ENCODE data around the gene DUSP3.
A peak's percentile ranks its signal among the peaks of the same experiment; 100 is the strongest.
"Not testable (repeated sequence)": the region's sequence is repeated elsewhere in the genome, so short reads cannot be mapped to it uniquely, and the experiment has no call there.

DUSP3 gene

DNA sequence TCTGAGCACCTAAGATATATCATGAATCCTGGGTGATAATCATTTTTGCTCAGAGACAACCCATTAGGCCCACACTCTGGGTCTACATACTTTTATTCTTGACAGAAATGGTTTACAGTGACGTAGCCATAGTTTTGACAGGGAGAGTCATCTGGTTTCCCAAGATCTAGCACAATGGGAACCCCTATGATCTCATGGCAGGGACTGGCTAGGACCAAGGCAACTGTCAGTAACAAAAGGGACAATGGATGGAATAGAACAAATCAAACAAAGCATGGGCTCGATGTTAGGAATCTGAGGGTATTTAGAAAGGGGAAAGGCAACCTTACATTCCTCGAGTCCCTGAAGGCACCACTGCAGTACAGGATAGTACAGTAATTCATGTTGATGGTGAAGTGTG is 22.0 kb upstream of the DUSP3 start:
- DNase-seq (ENCODE audit: low spot score): no peak

DNA sequence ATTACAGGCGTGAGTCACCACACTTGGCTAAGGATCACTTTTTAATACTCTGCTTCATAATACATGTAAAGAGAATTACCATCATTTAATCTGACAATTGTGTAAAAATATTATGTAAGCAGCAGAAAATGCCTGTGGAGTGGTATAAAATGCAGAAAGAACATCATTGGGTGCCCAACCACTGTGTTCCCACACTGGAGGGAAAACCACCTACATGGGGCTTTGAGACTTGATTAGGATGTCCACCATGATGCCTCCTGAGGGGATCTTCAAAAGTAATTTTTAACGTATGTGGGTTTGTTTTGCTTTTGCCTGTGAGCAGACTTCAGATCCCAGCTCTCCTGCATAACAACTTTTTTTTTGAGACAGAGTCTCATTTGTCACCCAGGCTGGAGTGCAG is 20.3 kb upstream of the DUSP3 start:
- no peak for DNase-seq (ENCODE audit: low spot score)

DNA sequence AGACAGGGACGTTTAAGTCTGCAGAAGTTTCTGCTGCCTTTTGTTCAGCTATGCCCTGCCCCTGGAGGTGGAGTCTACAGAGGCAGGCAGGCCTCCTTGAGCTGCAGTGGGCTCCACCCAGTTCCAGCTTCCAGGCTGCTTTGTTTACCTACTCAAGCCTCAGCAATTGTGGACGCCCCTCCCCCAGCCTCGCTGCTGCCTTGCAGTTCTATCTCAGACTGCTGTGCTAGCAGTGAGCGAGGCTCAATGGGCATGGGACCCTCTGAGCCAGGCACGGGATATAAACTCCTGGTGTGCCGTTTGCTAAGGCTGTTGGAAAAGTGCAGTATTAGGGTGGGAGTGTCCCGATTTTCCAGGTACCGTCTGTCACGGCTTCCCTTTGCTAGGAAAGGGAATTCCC is 19.2 kb upstream of the DUSP3 start:
- DNase-seq (ENCODE audit: low spot score): not testable (repeated sequence)

DNA sequence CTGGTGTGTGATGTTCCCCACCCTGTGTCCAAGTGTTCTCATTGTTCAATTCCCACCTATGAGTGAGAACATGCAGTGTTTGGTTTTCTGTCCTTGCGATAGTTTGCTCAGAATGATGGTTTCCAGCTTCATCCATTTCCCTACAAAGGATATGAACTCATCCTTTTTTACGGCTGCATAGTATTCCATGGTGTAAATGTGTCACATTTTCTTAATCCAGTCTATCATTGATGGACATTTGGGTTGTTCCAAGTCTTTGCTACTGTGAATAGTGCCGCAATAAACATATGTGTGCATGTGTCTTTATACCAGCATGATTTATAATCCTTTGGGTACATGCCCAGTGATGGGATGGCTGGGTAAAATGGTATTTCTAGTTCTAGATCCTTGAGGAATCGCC is 13.9 kb upstream of the DUSP3 start:
- not testable (repeated sequence) for DNase-seq (ENCODE audit: low spot score)

DNA sequence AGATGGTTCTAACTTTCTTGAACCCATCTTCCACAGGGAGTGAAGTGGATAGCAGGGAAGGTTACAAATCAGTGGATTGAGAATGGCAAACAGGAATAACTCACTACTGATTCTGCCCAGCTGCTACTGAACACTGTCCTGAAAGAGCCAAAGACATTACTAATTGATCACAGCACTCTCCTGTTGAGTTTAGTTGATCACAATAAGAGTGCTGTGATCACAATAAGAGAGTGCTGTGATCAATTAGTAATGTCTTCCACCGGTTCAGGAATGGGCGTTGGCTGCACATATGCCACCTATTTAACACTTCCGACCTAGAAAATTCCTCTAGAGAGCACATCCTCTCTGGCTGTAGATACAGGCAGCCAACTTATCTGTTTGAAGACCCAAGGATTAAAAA is 12.8 kb upstream of the DUSP3 start:
- DNase-seq (ENCODE audit: low spot score): peak; percentile 52

DNA sequence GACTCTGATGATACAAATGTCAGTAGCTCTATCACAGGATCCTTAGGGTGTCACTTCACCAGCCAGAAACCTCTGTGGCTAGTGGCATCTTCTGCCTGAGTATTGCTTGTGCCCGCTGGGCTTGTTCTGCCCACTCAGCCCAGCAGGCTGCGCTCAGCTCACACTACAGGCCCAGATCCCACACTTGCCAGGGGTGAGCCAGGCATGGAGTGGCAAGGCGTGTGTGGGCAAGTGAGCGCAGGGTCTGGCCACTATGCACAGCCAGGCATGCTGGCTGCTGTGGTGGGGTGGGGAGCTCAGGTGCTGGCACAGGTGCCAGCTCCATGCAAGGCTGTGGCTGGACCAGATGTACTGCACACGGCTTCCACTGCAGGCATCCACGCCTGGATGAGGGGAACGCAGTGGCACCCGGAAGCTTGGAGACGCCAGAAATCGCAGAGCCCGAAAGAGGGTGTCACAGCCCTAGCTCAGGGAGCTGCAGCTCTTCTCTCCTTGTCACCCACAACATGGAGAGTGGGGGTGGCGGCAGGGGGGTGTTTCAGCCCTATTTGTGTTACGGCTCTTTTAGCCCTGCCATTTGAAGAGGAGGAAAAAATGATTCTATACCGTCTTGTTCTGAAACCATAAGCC is 11.6 kb upstream of the DUSP3 start:
- DNase-seq (ENCODE audit: low spot score): no peak

DNA sequence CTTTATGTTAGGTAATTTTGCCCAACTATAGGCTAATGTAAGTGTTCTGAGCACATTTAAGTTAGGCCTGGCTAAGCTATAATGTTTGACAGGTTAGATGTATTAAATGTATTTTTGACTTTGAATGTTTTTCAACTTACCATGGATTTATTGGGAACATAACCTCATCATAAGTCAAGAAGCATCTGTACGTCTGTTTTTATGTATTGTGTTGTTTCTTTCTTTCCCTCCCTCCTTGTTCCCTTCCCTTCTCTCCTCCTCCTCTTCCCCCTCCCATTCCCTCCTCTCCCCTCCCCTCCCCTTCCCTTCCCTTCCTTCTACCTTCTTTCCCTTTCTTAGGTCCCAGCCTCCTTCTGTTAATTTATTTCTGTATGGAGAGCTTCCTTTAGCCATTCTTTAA is 10.7 kb upstream of the DUSP3 start:
- DNase-seq (ENCODE audit: low spot score): no peak

DNA sequence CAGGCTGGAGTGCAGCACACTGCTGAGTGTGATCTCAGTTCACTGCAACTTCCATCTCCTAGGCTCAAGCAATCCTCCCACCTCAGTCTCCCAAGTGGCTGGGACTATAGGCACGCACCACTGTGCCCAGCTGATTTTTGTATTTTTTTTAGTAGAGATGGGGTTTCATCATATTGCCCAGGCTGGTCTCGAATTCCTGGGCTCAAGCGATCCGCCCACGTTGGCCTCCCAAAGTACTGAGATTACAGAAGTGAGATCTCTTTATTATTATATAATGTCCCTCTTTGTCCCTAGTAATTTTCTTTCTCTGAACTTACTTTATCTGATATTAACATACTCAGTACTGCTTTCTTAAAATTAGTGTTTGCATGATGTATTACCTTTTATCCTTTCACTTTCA is 9.8 kb upstream of the DUSP3 start:
- DNase-seq (ENCODE audit: low spot score): no peak

DNA sequence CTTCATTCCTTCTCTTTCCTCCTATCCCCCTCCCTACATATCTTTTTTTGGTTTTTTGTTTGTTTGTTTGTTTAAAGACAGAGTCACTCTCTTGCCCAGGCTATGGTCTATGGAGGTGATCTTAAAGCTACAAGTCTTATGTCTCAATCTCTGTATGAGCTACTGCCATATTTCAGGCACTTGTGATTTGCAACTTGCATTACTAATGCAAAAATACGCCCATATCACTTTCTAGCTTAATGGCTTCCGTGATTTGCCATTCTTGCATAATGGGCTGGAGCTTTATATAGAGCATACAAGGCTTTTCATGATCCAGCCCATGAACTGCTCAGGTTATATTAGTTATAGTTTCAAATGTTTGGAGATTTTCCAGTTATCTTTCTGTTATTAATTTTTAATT is 9.0 kb upstream of the DUSP3 start:
- no peak for DNase-seq (ENCODE audit: low spot score)

DNA sequence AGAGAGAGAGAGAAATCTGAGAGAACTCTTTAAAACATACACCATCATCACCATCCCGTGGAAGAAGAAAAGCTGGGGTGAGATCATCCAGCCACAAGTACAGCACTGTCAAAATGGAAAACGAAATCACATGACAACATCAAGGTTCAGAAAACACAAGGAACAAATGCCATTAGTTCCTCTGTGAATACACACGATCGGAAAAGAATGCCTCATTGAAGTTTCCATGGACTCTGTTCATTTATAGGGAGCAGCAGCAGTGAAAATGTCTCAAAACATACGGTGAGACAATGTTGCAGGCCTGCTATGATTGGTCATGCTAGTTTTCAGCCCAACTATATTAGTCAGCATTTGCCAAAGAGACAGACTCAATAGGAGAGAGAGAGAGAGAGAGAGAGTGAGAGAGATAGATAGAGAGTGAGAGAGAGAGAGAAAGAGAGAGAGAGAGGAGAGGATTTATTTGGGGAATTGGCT is 5.9 kb upstream of the DUSP3 start:
- no peak for DNase-seq (ENCODE audit: low spot score)

DNA sequence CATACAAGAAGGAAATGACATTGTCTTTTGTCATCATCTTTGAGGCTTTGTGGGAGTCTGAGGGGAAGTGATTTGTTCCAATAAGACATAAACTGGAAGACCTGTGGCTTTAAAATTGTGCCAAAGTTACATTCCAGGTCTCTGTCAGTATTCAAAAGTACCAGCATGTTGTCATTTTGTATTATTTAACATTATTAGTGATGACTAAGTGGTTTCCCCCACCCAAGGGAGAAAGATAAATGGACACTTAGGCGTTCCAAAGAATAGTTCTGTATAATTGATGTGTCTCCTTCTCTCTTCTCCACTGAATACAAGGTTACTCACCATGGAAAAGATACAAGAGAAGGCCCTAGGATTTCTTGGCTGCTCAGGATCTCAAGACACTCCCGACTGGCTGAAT is 5.3 kb upstream of the DUSP3 start:
- no peak for DNase-seq (ENCODE audit: low spot score)

DNA sequence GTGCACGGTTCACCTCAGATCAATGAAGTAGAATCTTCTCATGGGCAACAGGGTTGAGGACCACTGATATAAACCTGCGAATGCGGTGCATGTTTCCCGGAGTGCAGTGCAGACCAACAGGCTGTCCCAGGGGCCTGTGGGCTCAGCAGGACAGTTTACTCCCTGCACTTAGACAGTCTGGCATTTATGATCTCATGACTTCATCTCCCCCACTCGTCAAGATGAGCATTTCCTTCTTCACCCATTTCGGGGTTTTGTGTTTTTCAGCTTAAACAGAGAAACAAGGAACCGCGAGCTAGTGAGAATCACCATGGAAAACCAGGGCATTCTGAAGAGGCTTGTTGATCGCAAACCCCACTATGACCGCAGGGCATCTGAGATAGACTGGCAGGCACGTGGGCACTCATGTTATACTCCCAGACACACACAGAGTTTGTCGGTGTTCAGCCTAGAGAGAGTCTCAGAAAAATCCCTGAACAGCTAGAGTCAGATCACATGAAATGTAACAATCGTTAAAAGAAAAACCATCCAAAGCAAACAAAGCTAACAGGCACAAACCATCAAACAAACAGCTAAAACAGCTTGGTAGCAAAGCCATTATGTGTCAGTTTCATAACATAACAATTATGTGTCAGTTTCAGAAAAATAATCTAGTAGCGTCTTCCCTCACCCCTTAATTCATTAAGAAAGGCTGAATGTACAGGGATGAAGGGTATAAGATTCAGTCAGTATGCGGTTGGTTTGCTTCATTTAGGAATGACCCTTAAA is 4.3 kb upstream of the DUSP3 start:
- DNase-seq (ENCODE audit: low spot score): no peak

DNA sequence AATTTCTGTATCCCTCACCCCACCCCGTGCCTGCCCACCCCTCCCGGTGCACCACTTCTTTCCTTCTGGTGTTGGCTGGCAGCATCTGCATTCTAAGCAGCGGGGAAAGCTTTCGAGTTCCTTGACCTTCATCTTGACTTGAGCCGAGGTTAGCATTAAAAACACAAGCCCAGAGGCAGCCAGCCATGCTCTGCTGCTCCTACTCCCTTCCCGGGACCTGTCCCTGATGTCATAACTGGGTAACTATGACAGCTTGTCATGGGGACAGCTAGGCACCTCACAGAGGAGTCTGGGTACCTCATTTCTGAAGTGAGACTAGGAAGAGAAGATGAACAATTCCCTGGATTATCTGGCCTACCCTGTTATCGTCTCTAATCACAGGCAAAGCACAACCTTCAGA is 1.4 kb upstream of the DUSP3 start, which contains the start of gene CFAP97D1:
CFAP97D1 (plus strand) TSS at position 301 of the 400 bp plus-strand sequence; CDS start at position 329, 28 bp downstream.
- DNase-seq (ENCODE audit: low spot score): no peak

DNA sequence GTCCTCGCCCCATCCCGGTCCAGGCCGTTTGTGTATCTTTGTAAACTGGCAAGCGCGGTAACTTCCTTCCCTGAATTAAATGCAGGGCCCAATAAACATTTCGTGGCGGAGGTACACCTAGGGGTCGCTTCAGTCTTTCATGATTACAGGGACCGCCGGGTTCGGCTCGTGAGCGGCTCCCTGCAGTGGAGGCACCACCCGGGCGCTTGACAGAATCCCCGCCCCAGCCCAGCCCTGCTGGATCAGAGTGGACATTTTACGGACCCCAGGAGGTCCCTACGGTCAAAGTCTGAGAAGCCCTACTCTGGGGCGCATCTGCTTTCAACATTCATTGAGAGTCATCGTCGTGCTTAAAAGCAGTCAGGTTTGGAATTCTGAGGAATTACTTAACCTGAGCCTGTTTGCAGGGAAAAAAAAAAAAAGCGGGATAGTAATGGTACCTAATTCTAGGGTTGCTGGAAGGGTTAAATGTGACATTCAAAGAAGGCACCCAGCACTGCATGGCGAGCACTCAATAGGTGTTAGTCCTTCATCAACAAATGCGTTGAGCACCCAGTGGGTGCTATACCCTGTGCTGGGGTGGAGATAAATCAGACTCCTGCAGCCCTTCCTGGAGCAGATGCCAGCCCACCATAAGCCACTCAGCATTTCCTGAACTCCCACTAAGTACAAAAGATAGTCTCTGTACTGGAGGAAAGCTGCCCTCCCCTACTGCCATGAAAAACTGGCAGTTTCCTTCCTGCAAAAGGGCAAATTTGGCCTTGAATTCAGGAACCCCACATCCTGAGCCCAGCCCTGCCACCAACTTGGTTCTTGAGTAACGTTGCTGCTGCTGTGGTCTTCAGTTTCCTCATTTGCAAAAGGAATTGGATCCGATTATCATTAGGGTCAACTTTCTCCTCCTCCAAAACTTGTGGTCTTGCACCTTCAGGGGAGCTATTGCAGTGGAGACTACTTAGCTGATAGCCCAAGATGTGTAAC is 658 bp upstream of the DUSP3 start:
- no peak for DNase-seq (ENCODE audit: low spot score)

DNA sequence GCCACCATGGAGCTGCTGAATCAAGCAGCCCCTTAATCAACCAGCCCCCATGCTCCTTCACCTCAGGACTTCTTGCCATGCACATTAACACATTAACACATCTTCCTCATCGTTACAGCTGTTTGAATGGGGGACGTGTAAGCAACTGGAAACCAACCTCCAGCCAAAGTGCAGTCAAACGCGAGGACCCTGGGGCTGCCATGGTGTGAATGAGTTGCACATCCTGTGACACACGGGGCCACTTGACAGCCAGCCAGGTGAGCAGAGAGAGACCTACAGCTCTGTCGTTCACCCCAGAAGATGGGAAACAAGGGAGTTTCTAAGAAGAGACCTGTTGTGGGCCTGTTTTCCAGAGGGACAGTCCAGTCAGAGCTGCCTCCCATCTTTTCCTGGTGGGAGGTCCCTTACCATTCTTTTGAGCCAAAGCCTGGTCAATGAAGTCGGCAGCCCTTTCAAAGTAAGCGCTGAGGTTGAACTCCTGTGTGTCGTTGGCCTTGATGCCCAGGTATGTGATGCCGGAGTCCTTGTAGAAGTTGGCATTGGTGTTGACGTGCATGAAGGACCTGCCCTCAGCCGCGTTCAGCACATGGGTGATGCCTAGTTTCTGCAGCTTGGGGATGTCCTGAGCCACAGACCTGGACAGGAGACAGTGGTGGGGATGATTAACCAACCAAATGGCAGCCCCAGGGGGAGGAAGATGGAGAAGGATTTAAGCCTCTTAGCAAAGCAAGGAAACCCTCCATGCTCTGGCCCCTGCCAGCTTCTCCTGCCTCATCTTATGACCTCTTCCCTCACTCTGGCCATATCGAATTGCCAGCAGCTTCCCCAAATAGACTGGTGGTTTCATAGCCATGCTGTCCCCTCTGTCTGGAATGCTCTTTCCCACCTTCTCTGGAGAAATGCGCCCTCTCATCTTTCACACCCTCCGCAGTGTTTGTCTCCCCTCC is 4.2 kb downstream of the DUSP3 start:
- no peak for DNase-seq (ENCODE audit: low spot score)

DNA sequence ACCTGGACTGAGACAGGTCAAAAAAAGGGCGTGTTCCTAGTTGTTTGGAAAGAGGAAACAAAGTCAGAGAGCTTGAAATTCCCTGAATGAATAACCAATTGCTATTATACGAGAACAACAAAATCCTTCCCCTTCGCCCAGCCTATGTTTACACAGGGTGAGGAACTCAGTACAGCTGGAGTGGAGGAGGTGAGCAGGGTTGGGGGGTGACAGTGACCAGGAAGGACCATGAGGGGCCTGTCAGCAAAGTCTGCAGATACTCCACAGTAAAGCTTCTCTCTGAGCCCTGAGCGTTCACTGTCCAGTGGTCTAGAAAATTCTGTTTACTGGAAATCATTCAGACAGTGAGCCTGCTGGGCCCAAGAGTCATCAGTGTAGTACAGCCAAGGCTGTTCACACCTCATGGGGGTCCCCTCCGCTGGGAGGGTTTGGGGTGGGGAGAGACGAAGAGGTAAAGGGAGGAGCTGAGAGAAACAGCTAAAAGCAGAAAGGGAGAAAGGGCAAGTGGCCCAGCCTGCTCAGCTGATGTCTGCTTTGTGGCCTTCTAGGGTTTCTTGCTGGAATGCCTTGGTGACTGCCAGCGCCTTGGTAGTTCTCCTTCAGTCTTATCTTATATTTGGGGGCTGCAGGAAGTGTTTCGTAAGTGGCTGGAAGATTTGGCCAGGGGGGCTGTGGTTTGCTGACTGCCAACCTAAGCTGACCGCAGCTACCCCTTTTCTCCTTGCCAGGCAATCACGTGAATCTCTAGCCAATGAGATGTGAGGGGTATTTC is 5.7 kb downstream of the DUSP3 start:
- no peak for DNase-seq (ENCODE audit: low spot score)

DNA sequence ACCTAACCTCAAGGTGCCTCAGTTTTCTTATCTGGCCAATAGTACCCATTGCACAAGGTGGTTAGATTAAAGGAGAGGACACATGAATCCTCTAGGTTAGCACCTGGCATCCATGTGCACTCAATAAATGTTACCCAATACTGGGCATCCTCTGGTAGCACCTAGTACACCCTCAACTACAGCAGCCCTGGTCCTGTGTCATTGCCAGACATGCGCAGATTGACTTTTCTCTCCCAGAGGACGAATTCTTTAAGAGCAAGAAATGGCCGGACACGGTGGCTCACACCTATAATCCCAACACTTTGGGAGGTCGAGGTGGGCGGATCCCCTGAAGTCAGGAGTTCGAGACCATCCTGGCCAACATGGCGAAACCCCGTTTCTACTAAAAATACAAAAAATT is 7.3 kb downstream of the DUSP3 start:
- no peak for DNase-seq (ENCODE audit: low spot score)

DNA sequence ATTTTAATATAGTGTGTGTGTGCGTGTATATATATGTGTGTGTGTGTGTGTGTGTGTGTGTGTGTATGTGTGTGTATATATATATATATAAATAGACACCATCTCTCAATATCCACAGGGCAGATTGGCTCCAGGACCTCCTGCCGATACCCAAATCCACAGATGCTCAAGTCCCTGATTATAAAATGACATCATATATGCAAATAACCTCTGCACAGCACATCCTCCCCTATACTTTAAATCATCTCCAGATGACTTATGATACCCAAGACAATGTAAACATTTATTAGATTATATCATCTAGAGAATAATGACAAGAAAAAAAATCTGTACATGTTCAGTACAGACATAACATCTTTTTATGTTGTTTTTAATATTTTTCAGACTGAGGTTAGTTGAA is 7.8 kb downstream of the DUSP3 start:
- DNase-seq (ENCODE audit: low spot score): no peak

DNA sequence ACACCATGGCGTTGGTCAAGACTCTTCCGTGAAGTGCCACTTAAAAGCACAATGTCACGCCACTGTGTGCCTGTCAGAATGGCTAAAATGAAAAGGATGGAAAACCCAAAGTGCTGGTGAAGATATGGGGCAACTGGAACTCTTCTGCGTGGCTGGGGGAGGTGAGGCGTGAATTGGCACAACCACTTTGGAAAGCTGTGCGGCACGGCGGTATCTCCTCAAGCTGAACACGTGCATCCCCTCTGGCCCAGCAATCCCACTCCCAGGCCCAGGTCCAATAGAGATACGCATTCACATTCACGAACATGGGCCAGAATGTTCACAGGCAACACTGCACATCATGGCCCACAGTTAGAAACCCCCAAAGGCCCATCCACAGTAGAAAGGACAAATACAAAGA is 8.9 kb downstream of the DUSP3 start:
- no peak for DNase-seq (ENCODE audit: low spot score)

DNA sequence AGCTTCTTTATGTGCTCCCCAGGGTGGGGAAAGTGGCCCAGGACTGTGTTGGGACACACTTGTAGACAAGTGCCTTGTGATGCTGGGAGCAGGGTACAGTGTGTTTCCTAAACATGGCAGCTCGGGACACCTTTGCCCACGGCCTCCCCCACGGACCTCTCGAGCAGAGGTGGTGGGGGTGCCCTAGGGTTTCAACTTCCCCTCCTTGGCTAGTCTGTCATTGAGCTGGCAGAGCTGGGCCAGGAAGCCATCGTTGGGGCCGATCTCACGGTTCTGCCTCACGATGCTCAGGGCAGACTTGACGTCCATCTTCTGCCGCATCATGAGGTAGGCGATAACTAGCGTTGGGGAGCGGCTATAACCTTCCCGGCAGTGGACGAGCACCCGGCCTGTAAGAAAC is 9.4 kb downstream of the DUSP3 start:
- DNase-seq (ENCODE audit: low spot score): no peak

DNA sequence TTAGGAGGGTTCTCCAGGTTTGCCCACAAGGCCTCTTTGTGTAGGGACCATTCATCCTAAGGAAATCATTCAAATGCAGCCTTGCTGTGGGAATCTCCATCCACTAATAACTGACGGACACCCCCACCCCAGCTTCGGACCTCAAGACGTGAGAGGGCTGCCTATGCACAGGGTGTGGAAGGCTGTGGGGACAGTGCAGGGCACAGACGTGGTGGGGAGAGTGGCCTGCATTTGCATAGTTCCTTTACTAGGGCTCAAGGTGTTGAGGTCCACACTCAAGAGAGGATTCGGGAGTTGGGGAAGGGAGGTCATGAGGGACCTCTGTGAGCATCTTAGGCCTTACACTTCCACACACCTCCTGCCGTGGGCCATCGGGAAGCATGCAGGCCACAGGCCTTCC is 9.8 kb downstream of the DUSP3 start:
- no peak for DNase-seq (ENCODE audit: low spot score)

All from LoVo (cell line).